ENCODE results near the gene GRK1.

Gene GRK1

GRCh38 chr13:113664751-113665596 is 2.0 kb upstream of the GRK1 start:
- no peak overlapping the region for H3K4me3 ChIP-seq (ENCODE audit: control insufficient read depth, low read depth, low read length)
- no peak for DNase-seq (ENCODE audit: low read depth)
- no peak for TF ChIP-seq CTCF (IDR thresholded peaks at IDR 0.05; ENCODE audit: control insufficient read depth, insufficient read depth, low read depth, low read length, missing control alignments)

- no peak for TF ChIP-seq CTCF (IDR thresholded peaks at IDR 0.05; ENCODE audit: control insufficient read depth, insufficient read depth, low read depth, low read length, missing control alignments)
- no peak for DNase-seq (ENCODE audit: low read depth)
- H3K4me3 ChIP-seq (ENCODE audit: control insufficient read depth, low read depth, low read length) = no peak overlapping the region
Measured at GRCh38 chr13:113665597-113666328, 1.3 kb upstream of the GRK1 start.

GRCh38 chr13:113666329-113666670 is 719 bp upstream of the GRK1 start:
- no peak for TF ChIP-seq CTCF (IDR thresholded peaks at IDR 0.05; ENCODE audit: control insufficient read depth, insufficient read depth, low read depth, low read length, missing control alignments)
- H3K4me3 ChIP-seq (ENCODE audit: control insufficient read depth, low read depth, low read length) = no peak overlapping the region
- no peak for DNase-seq (ENCODE audit: low read depth)

- no peak overlapping the region for H3K4me3 ChIP-seq (ENCODE audit: control insufficient read depth, low read depth, low read length)
- no peak for DNase-seq (ENCODE audit: low read depth)
- TF ChIP-seq CTCF (IDR thresholded peaks at IDR 0.05; ENCODE audit: control insufficient read depth, insufficient read depth, low read depth, low read length, missing control alignments) = no peak
Measured at GRCh38 chr13:113667771-113668490, 912 bp downstream of the GRK1 start.

- no peak for TF ChIP-seq CTCF (IDR thresholded peaks at IDR 0.05; ENCODE audit: control insufficient read depth, insufficient read depth, low read depth, low read length, missing control alignments)
- no peak for DNase-seq (ENCODE audit: low read depth)
- H3K4me3 ChIP-seq (ENCODE audit: control insufficient read depth, low read depth, low read length) = no peak overlapping the region
Measured at GRCh38 chr13:113668491-113668971, 1.5 kb downstream of the GRK1 start.

- TF ChIP-seq CTCF (IDR thresholded peaks at IDR 0.05; ENCODE audit: control insufficient read depth, insufficient read depth, low read depth, low read length, missing control alignments) = no peak
- no peak overlapping the region for H3K4me3 ChIP-seq (ENCODE audit: control insufficient read depth, low read depth, low read length)
- no peak for DNase-seq (ENCODE audit: low read depth)
Measured at GRCh38 chr13:113669231-113669754, 2.3 kb downstream of the GRK1 start.
